ENCODE data around the gene FKBP2. TPM values are rescaled to one million over a fixed set of nuclear protein-coding genes. Genes with fewer than 3 reads are reported as not detected.

The FKBP2 gene
- total RNA-seq, 4 donors from 2014 or later = 20.2 to 54.7 (median 27.6) TPM

GRCh38 chr11:64201543-64201942, 39.4 kb upstream of the FKBP2 start:
- H3K9me3 ChIP-seq = no peaks in the 10 kb centered on the region
- peaks cover 17% of the 10 kb centered on the region in 2 donors for H3K4me1 ChIP-seq
- ATAC-seq (no peak), DNase-seq (no peak)
- intact Hi-C loops (cut with DNase I; ENCODE audit: low total_unique reads) (no loop called here), in situ Hi-C loops (cut with MboI; ENCODE audit: low sequenced_read_pairs in 4 of 4) (loop anchor here in 2 of 4 donors (5.0 kb wide), 1 partner anchor 96 kb away; no protein-coding TSS in a partner anchor)
- no peak overlapping the region for H3K27ac ChIP-seq
- no peak overlapping the region for H3K4me3 ChIP-seq
- no peaks in the 10 kb centered on the region for H3K27me3 ChIP-seq
- peaks cover 3 to 88% of the 10 kb centered on the region in 2 donors for H3K36me3 ChIP-seq
- TF ChIP-seq CTCF (IDR thresholded peaks at IDR 0.05 in 4 of 5, conservative IDR thresholded peaks at IDR 0.05 in 1 of 5) (no peak), POLR2A (IDR thresholded peaks at IDR 0.05) (no peak)

DNA sequence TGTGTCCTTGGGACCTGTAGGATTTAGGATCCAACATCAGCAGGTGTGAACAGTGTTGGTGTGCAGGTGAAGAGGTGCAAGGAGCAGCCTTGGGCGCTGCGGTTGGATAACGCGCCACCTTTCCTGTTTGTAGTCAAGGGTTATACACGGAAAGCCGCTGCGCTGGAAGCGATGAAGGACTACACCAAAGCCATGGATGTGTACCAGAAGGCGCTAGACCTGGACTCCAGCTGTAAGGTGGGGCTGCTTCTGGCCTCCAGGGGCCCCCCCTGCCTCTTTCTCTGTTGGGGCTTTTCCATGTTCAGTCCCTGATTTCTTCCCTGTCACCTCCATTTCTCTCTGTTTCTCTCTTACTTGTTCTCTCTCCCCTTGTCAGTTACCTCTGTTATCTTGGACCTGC, 37.9 kb upstream of the FKBP2 start:
- Histone ChIP-seq H3K9me3 (no peaks in the 10 kb centered on the region), H3K27ac (peak overlapping the region in 2 of 4 donors; percentile 9 to 41), H3K4me3 (no peak overlapping the region), H3K36me3 (peaks cover 3 to 76% of the 10 kb centered on the region in 2 donors), H3K27me3 (no peaks in the 10 kb centered on the region), H3K4me1 (peaks cover 17 to 22% of the 10 kb centered on the region in 2 donors)
- intact Hi-C loops (cut with DNase I; ENCODE audit: low total_unique reads) = no loop called here
- no peak for DNase-seq
- TF ChIP-seq CTCF (IDR thresholded peaks at IDR 0.05 in 4 of 5, conservative IDR thresholded peaks at IDR 0.05 in 1 of 5) = no peak
- in situ Hi-C loops (cut with MboI; ENCODE audit: low sequenced_read_pairs in 4 of 4) = loop anchor here in 2 of 4 donors (5.0 kb wide), 1 partner anchor 94 kb away; no protein-coding TSS in a partner anchor
- no peak for ATAC-seq

GRCh38 chr11:64203421-64204079, 37.3 kb upstream of the FKBP2 start:
- no peak for ATAC-seq
- Histone ChIP-seq H3K27ac (no peak overlapping the region), H3K4me1 (peaks cover 17 to 22% of the 10 kb centered on the region in 2 donors), H3K27me3 (no peaks in the 10 kb centered on the region), H3K9me3 (no peaks in the 10 kb centered on the region), H3K36me3 (peaks cover 3 to 71% of the 10 kb centered on the region in 2 donors), H3K4me3 (no peak overlapping the region)
- no peak for DNase-seq
- TF ChIP-seq CTCF (IDR thresholded peaks at IDR 0.05 in 4 of 5, conservative IDR thresholded peaks at IDR 0.05 in 1 of 5) = no peak
- in situ Hi-C loops (cut with MboI; ENCODE audit: low sequenced_read_pairs in 4 of 4) = loop anchor here in 2 of 4 donors (5.0 kb wide), 1 partner anchor 94 kb away; no protein-coding TSS in a partner anchor
- intact Hi-C loops (cut with DNase I; ENCODE audit: low total_unique reads) = loop anchor here (1.0 kb wide), 4 partner anchors 48 to 101 kb away; partner anchors contain the start of gene PLCB3

DNA sequence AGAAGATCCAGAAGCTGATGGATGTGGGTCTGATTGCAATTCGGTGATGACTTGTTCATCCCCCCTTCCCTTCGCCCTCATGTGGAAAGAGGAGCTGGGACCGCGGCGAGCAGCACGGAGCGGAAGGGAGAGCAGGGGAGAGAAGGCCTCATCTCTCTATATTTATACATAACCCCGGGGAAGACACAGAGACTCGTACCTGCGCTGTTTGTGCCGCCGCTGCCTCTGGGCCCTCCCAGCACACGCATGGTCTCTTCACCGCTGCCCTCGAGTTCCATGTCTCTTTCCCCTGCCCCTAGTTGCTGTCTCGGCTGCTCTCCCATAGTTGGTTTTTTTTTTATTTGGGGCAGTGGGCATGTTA, 36.8 kb upstream of the FKBP2 start:
- no peaks in the 10 kb centered on the region for H3K9me3 ChIP-seq
- TF ChIP-seq POLR2A (IDR thresholded peaks at IDR 0.05) (no peak), CTCF (IDR thresholded peaks at IDR 0.05 in 4 of 5, conservative IDR thresholded peaks at IDR 0.05 in 1 of 5) (no peak)
- H3K27me3 ChIP-seq = no peaks in the 10 kb centered on the region
- H3K4me3 ChIP-seq = no peak overlapping the region
- intact Hi-C loops (cut with DNase I; ENCODE audit: low total_unique reads) = loop anchor here (1.0 kb wide), 4 partner anchors 47 to 100 kb away; partner anchors contain the start of gene PLCB3
- peaks cover 3 to 66% of the 10 kb centered on the region in 2 donors for H3K36me3 ChIP-seq
- ATAC-seq (no peak), DNase-seq (no peak)
- in situ Hi-C loops (cut with MboI; ENCODE audit: low sequenced_read_pairs in 4 of 4) = loop anchor here in 2 of 4 donors (5.0 kb wide), 1 partner anchor 93 kb away; no protein-coding TSS in a partner anchor
- H3K4me1 ChIP-seq = peaks cover 17 to 22% of the 10 kb centered on the region in 2 donors
- peak overlapping the region in 2 of 4 donors; percentile 27 to 78 for H3K27ac ChIP-seq

Measured in gastrocnemius medialis (tissue), 4 donors.